Measurements from ENCODE around the gene TMEM219.

The TMEM219 gene

DNA sequence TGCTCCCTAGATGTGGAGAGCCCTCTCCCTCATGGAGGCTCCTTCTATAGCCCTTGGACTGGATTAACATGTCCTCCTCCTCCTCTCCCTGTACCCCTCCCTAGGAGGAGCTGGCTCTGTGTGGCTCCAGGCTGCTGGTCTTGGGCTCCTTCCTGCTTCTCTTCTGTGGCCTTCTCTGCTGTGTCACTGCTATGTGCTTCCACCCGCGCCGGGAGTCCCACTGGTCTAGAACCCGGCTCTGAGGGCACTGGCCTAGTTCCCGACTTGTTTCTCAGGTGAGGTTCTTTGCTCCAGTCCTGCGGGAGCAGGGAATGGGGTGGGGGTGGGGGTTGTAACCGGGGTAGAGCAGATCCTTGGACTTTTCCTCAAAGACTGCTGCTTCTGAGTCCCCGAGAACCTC, 9.4 kb downstream of the TMEM219 start:
- Histone ChIP-seq H3K27me3 (ENCODE audit: control insufficient read depth in 2 of 2, insufficient read depth in 2 of 2, low read length in 2 of 2) (no peaks in the 10 kb centered on the region), H3K9ac (ENCODE audit: low read depth in 1 of 2, low read length in 2 of 2) (no peak overlapping the region), H3K4me3 (ENCODE audit: low read length in 2 of 2) (no peak overlapping the region), H3K36me3 (ENCODE audit: control insufficient read depth in 2 of 2, insufficient read depth in 2 of 2, low read length in 2 of 2) (peaks cover 18 to 21% of the 10 kb centered on the region in 2 donors), H3K9me3 (ENCODE audit: control insufficient read depth in 2 of 2, low read length in 2 of 2) (no peaks in the 10 kb centered on the region), H3K27ac (ENCODE audit: low read depth in 2 of 2, low read length in 2 of 2) (no peak overlapping the region), H3K4me1 (ENCODE audit: control insufficient read depth in 2 of 2, insufficient read depth in 2 of 2, low read length in 2 of 2) (peaks cover 20 to 29% of the 10 kb centered on the region in 2 donors)

DNA sequence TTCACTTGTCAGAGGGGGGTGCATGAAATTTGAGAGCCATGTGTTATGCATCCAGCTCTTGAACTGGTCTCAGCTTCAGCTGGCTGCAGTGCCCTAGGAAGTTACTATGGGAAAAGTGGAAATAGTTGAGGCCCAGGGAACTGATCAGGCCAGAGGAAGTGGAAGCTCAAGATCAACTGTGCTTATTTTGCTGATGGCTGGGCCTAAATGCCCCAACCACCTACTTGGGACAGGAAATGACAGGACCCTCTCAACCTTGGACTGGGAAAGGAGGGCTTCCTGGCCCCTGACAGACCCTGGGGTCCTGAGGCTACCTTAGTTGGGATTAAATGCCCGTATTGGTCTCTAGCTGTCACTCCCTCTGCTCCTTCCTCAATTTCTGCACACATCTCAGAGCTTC, 10.6 kb downstream of the TMEM219 start:
- Histone ChIP-seq H3K36me3 (ENCODE audit: control insufficient read depth in 2 of 2, insufficient read depth in 2 of 2, low read length in 2 of 2) (peaks cover 18 to 21% of the 10 kb centered on the region in 2 donors), H3K4me3 (ENCODE audit: low read length in 2 of 2) (no peak overlapping the region), H3K9me3 (ENCODE audit: control insufficient read depth in 2 of 2, low read length in 2 of 2) (no peaks in the 10 kb centered on the region), H3K27ac (ENCODE audit: low read depth in 2 of 2, low read length in 2 of 2) (no peak overlapping the region), H3K4me1 (ENCODE audit: control insufficient read depth in 2 of 2, insufficient read depth in 2 of 2, low read length in 2 of 2) (peaks cover 22 to 31% of the 10 kb centered on the region in 2 donors), H3K9ac (ENCODE audit: low read depth in 1 of 2, low read length in 2 of 2) (no peak overlapping the region), H3K27me3 (ENCODE audit: control insufficient read depth in 2 of 2, insufficient read depth in 2 of 2, low read length in 2 of 2) (no peaks in the 10 kb centered on the region)

DNA sequence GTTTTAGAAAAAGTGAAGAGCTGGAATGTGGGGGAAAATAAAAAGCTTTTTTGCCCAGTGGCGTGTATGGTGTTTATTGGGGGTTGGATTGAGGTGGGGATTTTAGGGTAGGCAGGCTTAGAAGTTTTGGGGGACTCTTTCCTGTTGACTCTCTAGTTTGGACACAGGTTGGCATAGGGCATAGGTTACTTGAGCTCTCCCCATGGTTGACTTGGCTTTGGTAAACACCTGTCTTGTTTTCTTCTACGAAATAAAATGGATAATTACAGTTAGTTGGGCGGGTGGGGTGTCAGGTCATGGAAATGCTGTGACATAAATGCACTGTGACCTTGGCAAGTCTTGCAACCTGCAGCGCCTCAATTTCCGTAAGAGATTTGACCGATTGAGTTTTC, 11.1 kb downstream of the TMEM219 start:
- H3K4me3 ChIP-seq (ENCODE audit: low read length in 2 of 2): peak overlapping the region; percentile 52 to 95
- H3K27me3 ChIP-seq (ENCODE audit: control insufficient read depth in 2 of 2, insufficient read depth in 2 of 2, low read length in 2 of 2): no peaks in the 10 kb centered on the region
- H3K27ac ChIP-seq (ENCODE audit: low read depth in 2 of 2, low read length in 2 of 2): peak overlapping the region; percentile 5 to 92
- no peak overlapping the region for H3K9ac ChIP-seq (ENCODE audit: low read depth in 1 of 2, low read length in 2 of 2)
- H3K36me3 ChIP-seq (ENCODE audit: control insufficient read depth in 2 of 2, insufficient read depth in 2 of 2, low read length in 2 of 2): peaks cover 18 to 23% of the 10 kb centered on the region in 2 donors
- H3K4me1 ChIP-seq (ENCODE audit: control insufficient read depth in 2 of 2, insufficient read depth in 2 of 2, low read length in 2 of 2): peaks cover 22 to 31% of the 10 kb centered on the region in 2 donors
- H3K9me3 ChIP-seq (ENCODE audit: control insufficient read depth in 2 of 2, low read length in 2 of 2): no peaks in the 10 kb centered on the region

DNA sequence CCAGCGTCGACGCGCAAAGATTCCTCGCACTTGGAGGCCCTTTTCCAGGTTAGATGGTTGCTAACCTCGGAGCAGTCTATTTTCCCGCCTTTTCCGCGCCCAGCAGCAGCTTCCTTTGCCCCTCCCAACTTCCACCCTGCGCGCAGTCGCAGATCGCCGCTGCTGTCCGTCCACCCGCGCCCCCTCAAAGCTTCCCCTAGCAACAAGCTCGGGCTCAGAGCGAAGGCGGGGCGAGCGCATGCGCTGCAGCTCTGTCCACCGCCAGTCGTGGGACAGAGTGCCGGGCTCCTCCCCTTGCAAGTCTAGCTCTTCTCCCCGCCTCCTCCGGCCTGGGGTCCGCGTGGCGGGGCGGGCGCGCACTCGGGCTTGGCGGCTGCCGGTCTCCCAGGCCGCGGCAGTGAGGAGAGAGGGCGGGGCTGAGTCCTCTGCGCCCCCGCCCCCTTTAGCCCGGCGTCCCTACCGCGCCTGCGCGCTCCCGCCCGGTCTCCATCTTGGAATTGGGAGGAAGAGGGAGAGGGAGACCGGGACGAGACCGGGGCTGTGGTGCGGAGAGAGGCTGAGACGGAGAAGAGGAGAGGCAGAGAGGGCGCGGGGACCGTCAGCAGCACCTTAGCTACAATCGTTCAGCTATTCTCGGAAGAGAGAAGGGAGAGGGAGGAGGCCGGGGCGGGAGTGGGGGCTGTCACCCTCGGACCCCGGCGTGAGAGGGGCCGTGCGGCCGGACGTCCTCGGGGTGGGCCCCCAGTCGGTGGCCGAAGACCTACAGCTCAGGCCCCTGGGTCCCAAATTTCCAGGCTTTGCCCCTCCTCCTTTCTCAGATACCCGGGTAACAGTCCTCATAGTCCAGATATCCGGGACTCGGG, 11.7 kb downstream of the TMEM219 start, which contains the start of gene TAOK2:
Gene TAOK2, plus strand, starts transcription at position 485 of the 863 bp plus-strand sequence. CDS start 3,905 bp downstream, outside the sequence.
- Histone ChIP-seq H3K27me3 (ENCODE audit: control insufficient read depth in 2 of 2, insufficient read depth in 2 of 2, low read length in 2 of 2) (no peaks in the 10 kb centered on the region), H3K4me1 (ENCODE audit: control insufficient read depth in 2 of 2, insufficient read depth in 2 of 2, low read length in 2 of 2) (peaks cover 22 to 31% of the 10 kb centered on the region in 2 donors), H3K9ac (ENCODE audit: low read depth in 1 of 2, low read length in 2 of 2) (peak within 1 kb of the TSS; percentile 84 to 91)

DNA sequence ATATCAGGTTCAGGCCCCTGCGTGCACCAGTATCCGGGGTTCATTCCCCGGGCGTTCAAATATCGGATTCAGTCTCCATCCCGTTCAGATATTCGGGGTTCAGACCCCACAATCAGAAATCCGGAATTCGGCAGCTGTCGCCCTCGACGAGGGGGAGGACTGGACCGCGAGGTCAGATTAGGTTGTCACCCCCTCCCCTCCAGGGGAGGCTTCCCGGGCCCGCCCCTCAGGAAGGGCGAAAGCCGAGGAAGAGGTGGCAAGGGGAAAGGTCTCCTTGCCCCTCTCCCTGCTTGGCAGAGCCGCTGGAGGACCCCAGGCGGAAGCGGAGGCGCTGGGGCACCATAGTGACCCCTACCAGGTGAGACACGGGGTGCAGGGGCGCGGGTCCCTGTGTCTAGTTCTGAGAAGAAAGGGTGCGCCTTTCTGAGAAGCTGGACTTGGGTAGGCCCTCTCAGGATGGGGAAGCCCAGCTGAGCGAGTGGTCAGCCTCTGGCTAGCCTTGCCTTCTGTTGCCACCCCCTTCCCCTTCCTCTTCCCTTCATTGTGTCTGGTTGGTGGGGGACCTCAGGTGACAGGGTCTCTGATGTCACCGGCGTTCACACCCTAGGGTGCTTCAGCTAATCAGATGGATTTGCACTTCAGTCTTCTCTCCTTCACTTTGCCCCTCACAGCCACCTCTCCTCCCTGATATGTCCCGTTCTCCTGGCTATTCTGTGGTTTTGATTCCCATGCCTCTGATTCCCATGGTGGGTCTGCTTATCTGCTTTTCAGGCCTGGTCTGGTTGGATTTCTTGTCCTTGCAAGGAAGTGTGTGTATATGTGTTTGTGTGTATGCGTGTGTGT, 12.6 kb downstream of the TMEM219 start:
- peaks cover 23 to 27% of the 10 kb centered on the region in 2 donors for H3K36me3 ChIP-seq (ENCODE audit: control insufficient read depth in 2 of 2, insufficient read depth in 2 of 2, low read length in 2 of 2)
- H3K9me3 ChIP-seq (ENCODE audit: control insufficient read depth in 2 of 2, low read length in 2 of 2): no peaks in the 10 kb centered on the region
- peak overlapping the region; percentile 91 to 95 for H3K4me3 ChIP-seq (ENCODE audit: low read length in 2 of 2)
- H3K27ac ChIP-seq (ENCODE audit: low read depth in 2 of 2, low read length in 2 of 2): peak overlapping the region; percentile 89 to 92
- no peaks in the 10 kb centered on the region for H3K27me3 ChIP-seq (ENCODE audit: control insufficient read depth in 2 of 2, insufficient read depth in 2 of 2, low read length in 2 of 2)
- H3K4me1 ChIP-seq (ENCODE audit: control insufficient read depth in 2 of 2, insufficient read depth in 2 of 2, low read length in 2 of 2): peaks cover 22 to 31% of the 10 kb centered on the region in 2 donors
- H3K9ac ChIP-seq (ENCODE audit: low read depth in 1 of 2, low read length in 2 of 2): peak overlapping the region; percentile 84 to 91

More for the DNA sequence above, 11.7 kb downstream of the TMEM219 start, which contains the start of gene TAOK2:
- Histone ChIP-seq H3K36me3 (ENCODE audit: control insufficient read depth in 2 of 2, insufficient read depth in 2 of 2, low read length in 2 of 2) (peaks cover 18 to 23% of the 10 kb centered on the region in 2 donors), H3K4me3 (ENCODE audit: low read length in 2 of 2) (peak within 1 kb of the TSS; percentile 91 to 95), H3K9me3 (ENCODE audit: control insufficient read depth in 2 of 2, low read length in 2 of 2) (no peaks in the 10 kb centered on the region), H3K27ac (ENCODE audit: low read depth in 2 of 2, low read length in 2 of 2) (peak within 1 kb of the TSS; percentile 89 to 92)

DNA sequence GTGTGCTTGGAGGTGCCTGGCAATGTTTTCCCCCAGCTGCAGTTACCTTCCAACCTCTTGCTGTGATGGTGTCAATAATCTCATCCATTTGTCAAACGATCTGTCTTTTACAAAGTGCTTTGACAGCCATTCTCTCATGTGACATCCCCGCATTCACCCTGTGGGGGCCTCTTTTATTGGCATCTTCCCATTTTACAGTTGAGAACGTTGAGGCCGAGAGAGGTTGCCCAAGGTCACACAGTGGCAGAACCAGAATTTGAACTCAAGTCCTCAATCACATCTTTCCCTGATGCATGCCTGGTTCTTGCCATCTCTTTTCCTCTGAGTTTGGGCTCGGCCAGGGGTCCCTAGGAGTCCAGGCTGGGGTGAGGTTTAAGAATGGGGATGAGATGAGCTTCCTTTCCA, 13.3 kb downstream of the TMEM219 start:
- peak overlapping the region in 1 of 2 donors; percentile 92 for H3K27ac ChIP-seq (ENCODE audit: low read depth in 2 of 2, low read length in 2 of 2)

DNA sequence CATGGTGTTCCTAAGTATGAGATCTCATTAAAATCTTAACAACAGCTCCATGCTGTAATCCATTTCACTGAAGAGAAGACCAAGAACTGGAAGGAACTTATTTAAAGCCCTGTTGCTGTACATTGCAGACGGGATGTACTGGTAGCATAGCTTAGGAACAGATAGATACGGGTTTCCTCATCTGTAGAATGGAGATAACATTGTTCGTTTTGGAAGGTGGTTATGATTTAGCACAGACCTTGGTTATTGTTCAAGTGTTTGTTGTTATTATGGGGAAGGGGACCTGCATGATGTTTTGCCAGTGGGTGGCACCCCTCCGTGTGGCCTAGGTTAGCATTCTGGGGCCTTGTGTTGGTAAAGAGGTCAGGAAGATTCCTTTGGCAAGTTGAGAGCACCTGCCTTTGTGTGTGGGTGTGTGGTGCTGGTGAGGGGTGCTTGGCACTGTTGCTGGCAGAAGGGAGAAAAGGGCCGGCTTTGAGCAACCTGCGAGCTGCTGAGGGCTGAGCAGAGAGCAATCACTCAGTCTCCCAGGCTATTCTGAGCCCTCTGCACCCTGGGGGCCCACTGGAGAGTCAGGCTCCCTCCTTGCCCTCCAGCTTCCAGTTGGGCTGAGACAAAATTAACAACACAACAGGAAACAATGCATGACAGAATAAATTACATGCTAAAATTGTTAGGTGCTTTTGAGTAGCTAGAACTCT, 14.1 kb downstream of the TMEM219 start:
- Histone ChIP-seq H3K4me1 (ENCODE audit: control insufficient read depth in 2 of 2, insufficient read depth in 2 of 2, low read length in 2 of 2) (peaks cover 22 to 31% of the 10 kb centered on the region in 2 donors), H3K27me3 (ENCODE audit: control insufficient read depth in 2 of 2, insufficient read depth in 2 of 2, low read length in 2 of 2) (no peaks in the 10 kb centered on the region), H3K9me3 (ENCODE audit: control insufficient read depth in 2 of 2, low read length in 2 of 2) (no peaks in the 10 kb centered on the region), H3K4me3 (ENCODE audit: low read length in 2 of 2) (peak overlapping the region; percentile 19 to 91), H3K9ac (ENCODE audit: low read depth in 1 of 2, low read length in 2 of 2) (peak overlapping the region in 1 of 2 donors; percentile 32), H3K36me3 (ENCODE audit: control insufficient read depth in 2 of 2, insufficient read depth in 2 of 2, low read length in 2 of 2) (peaks cover 35 to 39% of the 10 kb centered on the region in 2 donors), H3K27ac (ENCODE audit: low read depth in 2 of 2, low read length in 2 of 2) (no peak overlapping the region)

More for the DNA sequence above, 13.3 kb downstream of the TMEM219 start:
- H3K9ac ChIP-seq (ENCODE audit: low read depth in 1 of 2, low read length in 2 of 2): peak overlapping the region; percentile 84 to 91
- H3K27me3 ChIP-seq (ENCODE audit: control insufficient read depth in 2 of 2, insufficient read depth in 2 of 2, low read length in 2 of 2): no peaks in the 10 kb centered on the region
- no peaks in the 10 kb centered on the region for H3K9me3 ChIP-seq (ENCODE audit: control insufficient read depth in 2 of 2, low read length in 2 of 2)
- peak overlapping the region; percentile 91 to 95 for H3K4me3 ChIP-seq (ENCODE audit: low read length in 2 of 2)
- peaks cover 22 to 31% of the 10 kb centered on the region in 2 donors for H3K4me1 ChIP-seq (ENCODE audit: control insufficient read depth in 2 of 2, insufficient read depth in 2 of 2, low read length in 2 of 2)
- peaks cover 30% of the 10 kb centered on the region in 2 donors for H3K36me3 ChIP-seq (ENCODE audit: control insufficient read depth in 2 of 2, insufficient read depth in 2 of 2, low read length in 2 of 2)

DNA sequence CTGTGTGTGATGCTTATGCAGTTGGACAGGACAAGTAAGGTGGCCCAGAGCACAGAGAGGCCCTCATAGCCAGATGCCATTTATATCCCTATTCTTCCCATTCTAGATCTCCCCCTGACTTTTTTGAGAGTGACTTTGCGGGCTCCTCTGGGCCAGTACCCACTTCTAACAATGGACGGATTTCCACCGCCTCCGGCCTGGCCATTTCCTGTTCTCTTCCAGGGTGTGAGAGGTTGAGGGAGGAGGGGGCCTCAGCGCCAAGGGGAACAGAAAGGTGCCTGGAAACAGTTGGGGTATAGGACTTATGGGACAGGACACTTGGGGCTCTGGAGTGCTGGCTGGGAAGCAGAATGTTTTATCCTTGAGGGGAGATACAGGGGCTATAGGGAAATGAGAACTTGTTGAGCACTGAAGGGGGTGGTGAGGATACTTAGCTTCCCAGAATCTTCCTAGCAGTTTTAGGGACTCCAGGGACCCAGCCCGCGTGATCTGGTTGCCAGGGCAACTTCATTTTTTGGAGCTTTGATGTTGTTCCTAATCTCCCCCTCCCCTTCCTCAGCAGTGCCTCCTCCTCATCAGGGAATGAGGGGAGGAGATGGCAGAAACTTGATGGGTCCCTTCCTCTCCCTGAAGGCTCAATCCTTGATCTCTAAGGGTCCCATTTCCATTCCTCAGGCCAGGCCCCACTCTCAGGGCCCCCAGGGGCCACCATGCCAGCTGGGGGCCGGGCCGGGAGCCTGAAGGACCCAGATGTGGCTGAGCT, 15.4 kb downstream of the TMEM219 start:
- Histone ChIP-seq H3K9ac (ENCODE audit: low read depth in 1 of 2, low read length in 2 of 2) (no peak overlapping the region), H3K36me3 (ENCODE audit: control insufficient read depth in 2 of 2, insufficient read depth in 2 of 2, low read length in 2 of 2) (peaks cover 40 to 47% of the 10 kb centered on the region in 2 donors), H3K4me1 (ENCODE audit: control insufficient read depth in 2 of 2, insufficient read depth in 2 of 2, low read length in 2 of 2) (peaks cover 22 to 31% of the 10 kb centered on the region in 2 donors), H3K27me3 (ENCODE audit: control insufficient read depth in 2 of 2, insufficient read depth in 2 of 2, low read length in 2 of 2) (no peaks in the 10 kb centered on the region), H3K27ac (ENCODE audit: low read depth in 2 of 2, low read length in 2 of 2) (no peak overlapping the region), H3K9me3 (ENCODE audit: control insufficient read depth in 2 of 2, low read length in 2 of 2) (no peaks in the 10 kb centered on the region), H3K4me3 (ENCODE audit: low read length in 2 of 2) (no peak overlapping the region)

DNA sequence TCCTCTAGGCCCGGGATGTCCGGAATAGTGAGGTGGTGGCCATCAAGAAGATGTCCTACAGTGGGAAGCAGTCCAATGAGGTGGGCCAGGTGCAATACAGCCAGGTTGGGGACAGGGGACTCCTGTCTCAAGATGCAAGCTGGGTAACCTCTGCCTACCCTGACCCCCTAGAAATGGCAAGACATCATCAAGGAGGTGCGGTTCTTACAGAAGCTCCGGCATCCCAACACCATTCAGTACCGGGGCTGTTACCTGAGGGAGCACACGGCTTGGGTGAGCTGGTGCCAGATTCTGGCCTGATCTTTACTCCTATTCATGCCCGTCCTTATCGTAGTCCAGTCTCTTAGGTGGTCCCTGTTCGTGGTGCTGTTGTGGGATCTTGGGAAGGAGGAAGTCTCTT, 16.2 kb downstream of the TMEM219 start:
- no peaks in the 10 kb centered on the region for H3K27me3 ChIP-seq (ENCODE audit: control insufficient read depth in 2 of 2, insufficient read depth in 2 of 2, low read length in 2 of 2)
- H3K4me1 ChIP-seq (ENCODE audit: control insufficient read depth in 2 of 2, insufficient read depth in 2 of 2, low read length in 2 of 2): peaks cover 21 to 30% of the 10 kb centered on the region in 2 donors
- H3K4me3 ChIP-seq (ENCODE audit: low read length in 2 of 2): no peak overlapping the region
- no peak overlapping the region for H3K9ac ChIP-seq (ENCODE audit: low read depth in 1 of 2, low read length in 2 of 2)
- H3K9me3 ChIP-seq (ENCODE audit: control insufficient read depth in 2 of 2, low read length in 2 of 2): no peaks in the 10 kb centered on the region
- H3K27ac ChIP-seq (ENCODE audit: low read depth in 2 of 2, low read length in 2 of 2): no peak overlapping the region
- H3K36me3 ChIP-seq (ENCODE audit: control insufficient read depth in 2 of 2, insufficient read depth in 2 of 2, low read length in 2 of 2): peaks cover 49 to 56% of the 10 kb centered on the region in 2 donors

All from mucosa of rectum (tissue), 2 donors.